AG04450 (cell line): ENCODE measurements around the gene THADA. TPM values are rescaled to one million over a fixed set of nuclear protein-coding genes. Genes with fewer than 3 reads are reported as not detected.

ENCODE experiments used
- CTCF ChIA-PET: fragments of 300-600, 350-600 bp; formaldehyde crosslinking; extraction: SDS; loops from one replicate; lab custom pipeline; 2022; ENCODE audit warnings: antibody characterized with exemption, inconsistent platforms; lab: Charles Lee
- POLR2A ChIA-PET: fragments of 350-600 bp; formaldehyde crosslinking; extraction: SDS; loops from one replicate; lab custom pipeline; 2021; ENCODE audit warnings: antibody characterized with exemption, inconsistent platforms; lab: Yijun Ruan, JAX
- DNase-seq: peaks from one replicate; pipeline ENCODE4 v3.0.0-alpha.2; 2011; ENCODE audit warnings: low read depth, low spot score
- H3K27ac ChIP-seq: one replicate; pipeline ENCODE4 v1.5.1; 2012; ENCODE audit warnings: low read depth, low read length, control low read depth
- H3K27me3 ChIP-seq: one replicate; pipeline ENCODE4 v1.6.0; 2012; ENCODE audit warnings: low read length; ENCODE audit not compliant: control insufficient read depth, insufficient read depth
- H3K4me3 ChIP-seq: 2 replicates; pipeline ENCODE4 v1.5.1; 2011; ENCODE audit warnings: mild to moderate bottlenecking, low read depth, low read length, control low read depth
- H3K9me3 ChIP-seq: 2 replicates; pipeline ENCODE4 v1.5.1; 2012; ENCODE audit warnings: low read length; ENCODE audit not compliant: control insufficient read depth, insufficient read depth
- CTCF ChIP-seq: IDR thresholded peaks from 2 replicates; pipeline ENCODE4 v1.5.1; 2011; ENCODE audit warnings: low read depth, low read length, control low read depth, inconsistent platforms
- polyA plus RNA-seq: library from polyadenylated mRNA; depleted of rRNA; stranded (reverse); fragments of >200 nt; gene quantifications from 2 replicates; pipeline ENCODE4 v1.2.3, GENCODE V29; 2011

THADA gene
- polyA plus RNA-seq, 1 experiment = 15.0 TPM

DNA sequence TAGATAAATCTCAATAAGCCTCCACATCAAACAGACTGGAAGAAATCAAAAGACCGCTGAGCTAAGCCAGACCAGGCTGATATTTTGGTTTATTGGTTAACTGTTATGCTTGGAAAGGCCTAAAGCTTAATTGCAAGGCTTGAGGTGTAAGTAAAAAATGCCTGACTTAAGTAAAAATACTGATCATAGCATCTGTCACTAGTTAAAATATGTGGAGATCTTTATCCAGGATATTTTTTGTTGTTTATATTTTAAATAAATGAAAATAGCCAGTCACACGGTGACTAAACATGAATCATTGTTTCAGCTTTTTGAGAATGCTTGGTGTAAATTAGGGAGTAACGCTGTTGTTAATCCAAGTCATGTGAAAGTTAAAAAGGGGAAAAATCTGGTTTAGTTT, 127.9 kb downstream of the THADA start:
- H3K27me3 ChIP-seq = no peaks in the 10 kb centered on the region
- no peak overlapping the region for H3K4me3 ChIP-seq
- no peaks in the 10 kb centered on the region for H3K9me3 ChIP-seq
- H3K27ac ChIP-seq = no peak overlapping the region
- CTCF ChIA-PET = no interaction called here
- POLR2A ChIA-PET = interaction anchor here (0.7 kb wide), 1 partner anchor 11 kb away, joined by 3 read pairs; no protein-coding TSS in a partner anchor
- TF ChIP-seq CTCF = no peak
- DNase-seq = no peak

- POLR2A ChIA-PET = no interaction called here
These were observed 130.6 kb downstream of the THADA start for GRCh38 chr2:43465234-43465633.

GRCh38 chr2:43464590-43464989, 131.2 kb downstream of the THADA start:
- DNase-seq = no peak
- no peak for TF ChIP-seq CTCF
- no peaks in the 10 kb centered on the region for H3K9me3 ChIP-seq
- H3K27me3 ChIP-seq = no peaks in the 10 kb centered on the region
- H3K4me3 ChIP-seq = no peak overlapping the region
- ChIA-PET POLR2A (no interaction called here), CTCF (no interaction called here)
- no peak overlapping the region for H3K27ac ChIP-seq

More at GRCh38 chr2:43465234-43465633, 130.6 kb downstream of the THADA start:
- DNase-seq = no peak
- TF ChIP-seq CTCF = no peak
- H3K27ac ChIP-seq = no peak overlapping the region
- H3K4me3 ChIP-seq = no peak overlapping the region
- H3K9me3 ChIP-seq = no peaks in the 10 kb centered on the region
- H3K27me3 ChIP-seq = no peaks in the 10 kb centered on the region
- CTCF ChIA-PET = no interaction called here

DNA sequence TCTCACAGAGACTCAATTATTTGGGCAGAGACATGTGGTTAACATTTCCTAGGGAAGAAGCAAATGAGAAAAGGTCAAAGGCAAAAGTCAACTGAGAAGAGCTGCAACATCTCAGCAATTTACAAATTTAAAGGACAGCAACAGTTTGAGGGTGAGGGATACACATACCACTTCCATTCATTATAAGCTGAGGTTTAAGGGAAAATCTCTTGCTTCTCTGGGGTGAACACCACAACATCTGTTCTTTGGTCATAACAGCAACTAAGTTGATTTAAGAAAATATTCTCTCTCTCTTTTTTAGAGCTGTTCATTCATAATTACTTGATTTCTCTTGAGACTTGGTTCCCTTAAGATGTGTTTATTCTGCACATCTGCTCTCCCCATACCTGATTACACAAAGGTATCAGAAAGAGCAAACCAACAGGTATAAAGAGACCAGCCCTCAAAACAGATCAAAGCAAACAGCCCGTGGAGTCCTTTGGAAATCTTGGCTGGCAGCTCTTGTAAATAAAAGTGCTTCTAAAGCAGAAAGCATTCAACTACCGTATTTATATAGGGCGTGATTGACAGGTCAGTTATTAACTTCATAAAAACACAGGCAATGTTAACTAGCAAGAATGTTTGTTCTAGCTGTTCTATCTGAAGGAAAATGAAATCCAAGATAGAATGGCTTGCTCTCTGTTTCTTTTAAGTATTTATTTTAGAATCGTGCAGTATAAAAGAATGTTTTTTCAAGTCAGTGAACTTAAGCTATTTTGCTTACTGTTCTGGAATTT, 132.8 kb downstream of the THADA start:
- POLR2A ChIA-PET = no interaction called here
- no peak for DNase-seq
- TF ChIP-seq CTCF = no peak
- no peaks in the 10 kb centered on the region for H3K27me3 ChIP-seq
- no peak overlapping the region for H3K27ac ChIP-seq
- H3K9me3 ChIP-seq = no peaks in the 10 kb centered on the region
- CTCF ChIA-PET = interaction anchor here (1.3 to 2.8 kb wide), 2 partner anchors 21 to 234 kb away, joined by 7 to 11 read pairs; no protein-coding TSS in a partner anchor
- no peak overlapping the region for H3K4me3 ChIP-seq

DNA sequence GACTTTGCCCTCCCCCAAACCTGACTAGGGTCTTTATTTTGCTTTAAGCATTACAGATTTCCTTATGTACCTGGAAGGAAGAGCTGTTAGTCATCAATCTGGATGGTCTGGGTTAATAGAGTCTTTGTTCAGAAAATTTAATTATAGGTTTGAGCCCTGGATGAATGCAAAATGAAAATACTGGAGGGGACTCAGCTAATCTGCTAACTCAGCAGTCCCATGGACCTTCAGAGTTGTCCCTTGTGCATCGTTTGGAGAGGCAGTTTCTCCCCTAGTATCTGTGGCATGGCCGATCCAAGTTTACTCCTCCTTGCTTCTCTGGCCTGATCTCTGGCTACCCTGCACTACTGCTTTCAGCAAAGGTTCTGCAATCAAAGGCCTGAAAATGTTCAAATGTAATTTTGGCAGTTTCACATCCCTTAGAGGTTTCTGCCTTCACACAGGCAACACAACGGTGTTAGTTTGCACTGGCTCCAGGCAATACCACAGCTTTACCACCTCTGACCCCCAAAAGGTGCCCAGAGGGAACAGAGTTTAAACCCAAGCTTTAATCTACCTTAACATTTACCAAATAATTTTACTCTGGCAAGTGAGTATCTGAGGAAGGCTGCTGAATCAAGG, 134.3 kb downstream of the THADA start:
- no peak for DNase-seq
- CTCF ChIA-PET = interaction anchor here (2.8 kb wide), 1 partner anchor 233 kb away, joined by 11 read pairs; no protein-coding TSS in a partner anchor
- H3K27me3 ChIP-seq = no peaks in the 10 kb centered on the region

More for the DNA sequence above, 134.3 kb downstream of the THADA start:
- no peak overlapping the region for H3K27ac ChIP-seq
- no peak overlapping the region for H3K4me3 ChIP-seq
- TF ChIP-seq CTCF = no peak
- no peaks in the 10 kb centered on the region for H3K9me3 ChIP-seq
- POLR2A ChIA-PET = no interaction called here
